ENCODE measurements around the gene TEAD1. TPM values are rescaled to one million over a fixed set of nuclear protein-coding genes. Genes with fewer than 3 reads are reported as not detected.

Gene TEAD1
- total RNA-seq, 4 donors from 2014 or later: 46.4 to 214 (median 61.2) TPM

GRCh38 chr11:12989428-12990161, 315.4 kb downstream of the TEAD1 start:
- H3K4me3 ChIP-seq: no peak overlapping the region
- no peak overlapping the region for H3K27ac ChIP-seq
- no peaks in the 10 kb centered on the region for H3K27me3 ChIP-seq
- TF ChIP-seq CTCF (IDR thresholded peaks at IDR 0.05) (no peak), EP300 (IDR thresholded peaks at IDR 0.05; ENCODE audit: low read depth) (no peak), POLR2AphosphoS5 (IDR thresholded peaks at IDR 0.05) (no peak), POLR2A (IDR thresholded peaks at IDR 0.05) (no peak)
- 78% methylated on average over 7 to 13 of the region's 13 CpGs for WGBS, 2 donors (ENCODE audit: low coverage in 1 of 2)
- no peaks in the 10 kb centered on the region for H3K9me3 ChIP-seq
- DNase-seq: no peak
- in situ Hi-C loops (cut with MboI; ENCODE audit: low pct_ligation_motif_present in 1 of 4, low pct_unique_long_range_greater_than_20kb in 1 of 4, low sequenced_read_pairs in 3 of 4) (no loop called here), intact Hi-C loops (cut with DNase I; ENCODE audit: low total_unique reads) (no loop called here)
- no peaks in the 10 kb centered on the region for H3K36me3 ChIP-seq
- no peaks in the 10 kb centered on the region for H3K4me1 ChIP-seq

GRCh38 chr11:12990162-12990480, 315.9 kb downstream of the TEAD1 start:
- H3K27me3 ChIP-seq: no peaks in the 10 kb centered on the region
- intact Hi-C loops (cut with DNase I; ENCODE audit: low total_unique reads): no loop called here
- H3K4me1 ChIP-seq: no peaks in the 10 kb centered on the region
- H3K4me3 ChIP-seq: no peak overlapping the region
- H3K9me3 ChIP-seq: no peaks in the 10 kb centered on the region
- WGBS, 2 donors (ENCODE audit: low coverage in 1 of 2): 43 to 81% methylated on average over 1 of the region's 1 CpG
- TF ChIP-seq CTCF (IDR thresholded peaks at IDR 0.05): no peak
- no peak for TF ChIP-seq POLR2AphosphoS5 (IDR thresholded peaks at IDR 0.05)
- no peak for TF ChIP-seq POLR2A (IDR thresholded peaks at IDR 0.05)
- TF ChIP-seq EP300 (IDR thresholded peaks at IDR 0.05; ENCODE audit: low read depth): no peak
- in situ Hi-C loops (cut with MboI; ENCODE audit: low pct_ligation_motif_present in 1 of 4, low pct_unique_long_range_greater_than_20kb in 1 of 4, low sequenced_read_pairs in 3 of 4): no loop called here
- no peak for DNase-seq
- H3K27ac ChIP-seq: no peak overlapping the region
- no peaks in the 10 kb centered on the region for H3K36me3 ChIP-seq

- Histone ChIP-seq H3K36me3 (no peaks in the 10 kb centered on the region), H3K9me3 (no peaks in the 10 kb centered on the region), H3K4me3 (no peak overlapping the region), H3K27me3 (no peaks in the 10 kb centered on the region), H3K27ac (no peak overlapping the region), H3K4me1 (no peaks in the 10 kb centered on the region)
- intact Hi-C loops (cut with DNase I; ENCODE audit: low total_unique reads): no loop called here
- TF ChIP-seq POLR2A (IDR thresholded peaks at IDR 0.05): no peak
- no peak for TF ChIP-seq POLR2AphosphoS5 (IDR thresholded peaks at IDR 0.05)
- no peak for TF ChIP-seq CTCF (IDR thresholded peaks at IDR 0.05)
- TF ChIP-seq EP300 (IDR thresholded peaks at IDR 0.05; ENCODE audit: low read depth): no peak
- 45 to 50% methylated on average over 1 of the region's 1 CpG for WGBS, 2 donors (ENCODE audit: low coverage in 1 of 2)
- in situ Hi-C loops (cut with MboI; ENCODE audit: low pct_ligation_motif_present in 1 of 4, low pct_unique_long_range_greater_than_20kb in 1 of 4, low sequenced_read_pairs in 3 of 4): no loop called here
- no peak for DNase-seq
Observed at GRCh38 chr11:12991426-12991825, 317.2 kb downstream of the TEAD1 start.

GRCh38 chr11:12993626-12994025, 319.4 kb downstream of the TEAD1 start:
- TF ChIP-seq POLR2A (IDR thresholded peaks at IDR 0.05) (no peak), POLR2AphosphoS5 (IDR thresholded peaks at IDR 0.05) (no peak), EP300 (IDR thresholded peaks at IDR 0.05; ENCODE audit: low read depth) (no peak), CTCF (IDR thresholded peaks at IDR 0.05) (no peak)
- H3K27ac ChIP-seq: no peak overlapping the region
- intact Hi-C loops (cut with DNase I; ENCODE audit: low total_unique reads) (no loop called here), in situ Hi-C loops (cut with MboI; ENCODE audit: low pct_ligation_motif_present in 1 of 4, low pct_unique_long_range_greater_than_20kb in 1 of 4, low sequenced_read_pairs in 3 of 4) (no loop called here)
- no peak overlapping the region for H3K4me3 ChIP-seq
- H3K4me1 ChIP-seq: no peaks in the 10 kb centered on the region
- no peaks in the 10 kb centered on the region for H3K36me3 ChIP-seq
- WGBS, 2 donors (ENCODE audit: low coverage in 1 of 2): 71% methylated on average over 1 of the region's 1 CpG; no CpG with 5 or more reads in 1 of the 2 donors
- no peak for DNase-seq
- no peaks in the 10 kb centered on the region for H3K27me3 ChIP-seq
- no peaks in the 10 kb centered on the region for H3K9me3 ChIP-seq

Small RNA genes lying within 50 kb of the gene (small RNA-seq; reads per million reads assigned to genes)
- 0 to 0.12 (median 0) reads per million in 4 donors for gene RF00424
